Posterior cingulate gyrus (tissue), 11 donors: ENCODE measurements around the gene RPL21.

Experiments
- DNase-seq, 10 donors: peaks; one replicate each; pipeline versions ENCODE4 v3.0.0 to v3.0.0-alpha.2; 2020 to 2021; ENCODE audit warnings: mixed read lengths in 3 of 10
- intact Hi-C: fragments of 100-400 bp; cut with DNase I; formaldehyde crosslinking; loops from one replicate; pipeline ENCODE4 v1.15.1; 2023

Gene RPL21

GRCh38 chr13:27257648-27258253, 6.4 kb downstream of the RPL21 start:
- DNase-seq: no peak
- intact Hi-C loops: no loop called here

DNA sequence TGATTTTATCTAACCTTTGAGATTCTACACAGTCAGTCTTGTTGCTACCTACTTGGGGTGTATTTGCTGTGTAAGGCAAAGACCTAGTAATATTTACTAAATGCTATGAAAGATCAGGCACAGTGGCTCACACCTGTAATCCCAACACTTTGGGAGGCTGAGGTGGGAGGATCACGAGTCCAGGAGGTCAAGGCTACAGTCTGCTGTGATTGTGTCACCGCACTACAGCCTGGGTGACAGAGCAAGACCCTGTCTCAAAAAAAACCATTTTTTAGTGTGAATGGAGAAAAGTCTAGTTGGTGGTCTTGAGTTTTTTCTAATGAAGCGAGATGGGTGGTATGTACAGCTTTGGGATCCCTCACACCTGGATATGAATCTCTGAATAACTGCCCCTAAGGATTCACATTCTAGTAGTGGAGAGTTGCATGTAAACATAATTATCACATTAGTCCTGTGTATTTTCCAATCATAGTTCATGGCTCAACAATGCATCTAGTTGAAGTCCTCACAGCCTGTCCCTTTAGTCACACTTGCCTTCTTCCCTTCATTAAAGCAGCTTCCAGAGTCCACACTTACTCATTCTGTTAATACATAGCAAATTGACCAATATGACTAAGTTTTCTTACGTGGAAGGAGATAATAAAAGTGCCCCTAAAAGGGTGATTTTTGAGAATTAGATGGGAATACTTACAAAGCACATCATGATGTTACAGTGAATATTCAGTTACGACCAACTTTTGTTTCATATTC, 7.5 kb downstream of the RPL21 start:
- DNase-seq: no peak
- intact Hi-C loops: no loop called here

GRCh38 chr13:27259831-27260230, 8.5 kb downstream of the RPL21 start:
- no peak for DNase-seq
- intact Hi-C loops: no loop called here

- intact Hi-C loops: no loop called here
- DNase-seq: no peak
Measured at GRCh38 chr13:27261396-27261795, 10.0 kb downstream of the RPL21 start.

GRCh38 chr13:27263438-27263837, 12.1 kb downstream of the RPL21 start:
- intact Hi-C loops: no loop called here
- no peak for DNase-seq

DNA sequence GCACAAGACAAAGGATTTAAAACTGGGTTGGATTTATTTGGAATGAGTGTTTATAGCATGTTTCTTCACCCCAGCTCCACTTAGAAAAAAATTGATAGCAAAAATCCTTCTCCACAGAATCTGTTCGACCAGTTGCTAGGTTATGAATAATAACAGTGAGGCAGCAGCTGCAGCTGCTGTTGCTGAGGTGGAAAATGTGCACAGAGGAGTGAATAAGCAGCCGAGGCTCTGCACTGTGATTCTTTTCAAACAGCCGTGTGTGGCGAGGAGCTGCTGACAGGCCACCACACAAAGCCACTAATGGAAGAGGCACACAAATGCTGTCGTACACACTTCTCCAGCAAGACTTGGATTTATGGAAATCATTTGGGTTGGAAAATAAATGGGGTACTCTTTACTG, 12.8 kb downstream of the RPL21 start:
- intact Hi-C loops: no loop called here
- peak in 3 of 10 donors; percentile 42 to 89 (median 43) for DNase-seq

GRCh38 chr13:27264648-27265047, 13.3 kb downstream of the RPL21 start:
- DNase-seq: no peak
- intact Hi-C loops: no loop called here

- no peak for DNase-seq
- intact Hi-C loops: no loop called here
Measured at GRCh38 chr13:27266917-27267316, 15.6 kb downstream of the RPL21 start.

DNA sequence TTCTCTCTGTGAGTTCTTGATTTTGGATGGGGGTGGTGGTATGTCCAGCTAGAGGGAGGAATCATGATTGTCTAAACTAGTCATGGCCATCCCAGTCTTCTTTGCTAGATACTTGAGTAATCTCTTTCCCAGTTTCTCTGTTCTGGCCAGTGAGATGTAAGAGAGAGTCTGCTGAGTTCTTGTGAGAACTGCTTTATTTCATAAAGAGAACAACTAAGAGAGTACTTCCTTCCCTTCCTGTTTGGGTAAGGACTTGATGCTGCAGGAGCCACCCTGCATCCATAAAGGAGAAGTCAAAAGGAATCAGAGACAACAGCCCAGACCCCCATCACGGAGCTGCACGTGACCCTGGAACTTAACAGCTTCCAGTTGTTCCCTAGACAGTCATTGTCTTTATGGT, 16.2 kb downstream of the RPL21 start:
- DNase-seq: no peak
- intact Hi-C loops: no loop called here

DNA sequence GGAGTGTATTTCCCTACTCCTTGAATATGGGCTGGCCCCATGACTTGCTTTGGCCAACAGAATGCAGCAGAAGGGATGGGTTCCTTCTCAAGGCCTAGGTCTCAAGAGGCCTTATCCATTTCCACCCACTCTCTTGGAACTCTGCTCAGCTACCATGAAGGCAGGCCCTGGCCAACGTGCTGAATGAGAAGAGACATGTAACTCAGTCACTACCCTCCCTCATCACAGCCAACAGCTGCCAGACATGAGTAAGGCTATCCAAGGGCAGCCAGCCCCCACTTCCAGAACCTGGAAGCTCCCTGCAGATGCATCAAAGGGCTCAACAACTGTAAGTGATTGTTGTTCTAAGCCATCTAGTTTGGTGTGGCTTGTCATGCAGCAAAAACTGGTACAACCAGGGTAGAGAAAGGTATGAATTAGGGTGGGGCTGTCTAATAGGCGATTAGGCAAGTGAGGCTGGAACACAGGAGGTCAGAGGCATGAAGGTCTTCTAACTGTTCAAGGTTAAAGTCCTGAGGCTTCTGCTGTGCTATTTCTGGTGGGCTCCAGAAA, 17.8 kb downstream of the RPL21 start:
- intact Hi-C loops: no loop called here
- peak in 1 of 10 donors; percentile 25 for DNase-seq

GRCh38 chr13:27270594-27271520, 19.5 kb downstream of the RPL21 start, which contains the start of gene RASL11A:
RASL11A (plus strand) TSS chr13:27270830; CDS start chr13:27270945, 115 bp downstream.
- DNase-seq: peak; percentile 73 to 98 (median 82)

DNA sequence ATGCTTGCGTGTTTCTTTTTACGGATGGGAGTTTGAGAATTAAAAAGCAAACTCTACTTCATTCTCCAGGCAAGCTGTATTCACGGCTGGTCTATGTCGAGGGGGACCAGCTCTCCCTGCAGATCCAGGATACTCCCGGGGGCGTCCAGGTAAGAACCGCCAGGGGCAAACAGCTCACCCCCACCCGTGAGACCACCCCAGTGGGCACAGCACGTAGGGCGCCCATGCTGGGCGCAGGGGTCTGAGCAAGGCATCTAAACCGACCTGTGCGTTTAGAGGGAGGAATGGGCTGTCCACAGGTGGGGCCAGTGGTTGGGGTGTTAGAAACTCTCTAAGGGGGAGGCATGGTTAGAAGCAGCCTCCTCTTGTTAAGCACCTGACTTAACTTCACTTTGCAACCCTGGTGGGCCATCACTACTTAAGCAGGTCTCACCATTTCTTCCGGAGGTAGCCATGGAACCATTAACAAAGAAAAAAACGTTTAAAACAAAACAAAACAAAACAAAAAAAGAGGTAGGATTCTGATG, 20.3 kb downstream of the RPL21 start:
- DNase-seq: no peak
- intact Hi-C loops: loop anchor here (2.0 to 5.0 kb wide), 3 partner anchors 21 to 99 kb away; partner anchors contain the start of genes RPL21 and USP12

More at GRCh38 chr13:27270594-27271520, 19.5 kb downstream of the RPL21 start, which contains the start of gene RASL11A:
- intact Hi-C loops: loop anchor here (2.0 to 5.0 kb wide), 3 partner anchors 20 to 99 kb away; partner anchors contain the start of genes RPL21 and USP12

DNA sequence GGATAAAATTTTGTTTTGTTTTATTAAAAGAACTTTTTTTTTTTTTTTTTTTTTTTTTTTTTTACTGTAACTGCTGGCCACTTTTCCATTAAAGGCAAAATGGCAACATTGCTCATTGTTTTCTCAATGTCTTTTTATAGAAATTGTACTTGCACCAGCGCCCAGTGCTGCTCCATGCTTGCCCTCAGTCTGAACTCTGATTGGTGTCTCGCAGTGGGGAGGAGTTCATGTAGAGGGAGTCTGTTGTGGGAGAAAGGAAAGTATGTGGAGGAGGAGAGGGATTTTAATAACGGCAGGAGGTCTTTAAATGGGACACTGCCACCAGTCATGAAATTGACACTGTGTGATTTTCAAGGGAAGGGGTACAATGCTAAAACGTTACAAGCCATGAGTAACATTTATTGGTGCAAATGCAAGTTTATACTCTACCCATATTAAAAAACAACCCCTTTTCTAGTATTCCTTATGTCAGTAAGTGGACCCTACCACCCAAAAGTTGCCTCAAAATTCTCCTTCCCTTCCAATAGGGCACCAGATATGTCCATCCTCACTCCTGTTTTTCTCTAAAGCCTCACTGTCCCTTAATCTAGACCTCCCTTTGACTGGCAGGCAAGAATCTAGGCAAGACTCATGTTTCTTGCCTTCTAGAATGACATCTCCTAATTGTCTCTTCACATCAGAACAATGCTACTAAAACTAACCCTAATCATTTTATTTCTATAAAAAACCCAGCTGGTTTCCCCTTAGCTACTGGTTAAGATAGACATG, 22.5 kb downstream of the RPL21 start:
- intact Hi-C loops: loop anchor here (5.0 kb wide), 2 partner anchors 83 to 102 kb away; partner anchors contain the start of gene USP12
- no peak for DNase-seq

DNA sequence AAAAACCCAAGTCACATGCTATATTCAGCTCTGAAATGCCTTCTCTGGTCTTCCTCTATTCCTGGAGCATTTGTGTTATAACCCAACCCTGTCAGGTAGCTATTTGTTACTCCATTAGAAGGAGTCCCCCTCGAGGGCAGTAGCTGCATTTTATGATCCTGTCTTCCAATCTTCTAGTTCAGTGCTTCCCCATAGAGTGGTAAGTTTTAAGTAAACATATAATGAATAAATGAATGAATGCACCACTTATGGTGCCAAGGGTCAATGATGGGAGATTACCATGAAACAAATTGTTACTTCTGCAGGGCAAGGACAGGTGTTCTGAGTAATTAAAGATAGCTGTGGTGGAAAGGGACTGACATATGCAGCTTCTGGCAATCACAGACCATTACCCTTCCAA, 23.3 kb downstream of the RPL21 start:
- DNase-seq: no peak
- intact Hi-C loops: loop anchor here (5.0 kb wide), 2 partner anchors 83 to 102 kb away; partner anchors contain the start of gene USP12

DNA sequence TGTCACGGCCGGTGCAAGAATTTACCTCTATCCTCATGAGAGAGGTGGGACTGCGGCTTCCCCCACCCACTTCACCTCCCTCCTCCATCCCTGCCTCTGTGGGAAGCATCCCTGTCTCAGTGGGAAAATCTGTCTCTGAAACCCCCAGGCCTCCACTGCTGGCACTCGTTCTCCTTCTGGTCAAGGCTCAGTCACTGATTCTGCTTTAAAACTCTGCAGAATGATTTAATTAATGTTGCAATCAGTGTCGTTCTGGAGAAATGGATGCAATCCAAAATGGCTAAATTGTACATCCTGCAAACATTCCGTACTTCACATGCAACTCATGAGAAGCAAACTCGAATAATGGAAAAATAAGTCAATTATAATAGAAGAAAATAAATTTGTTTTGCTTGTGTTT, 24.8 kb downstream of the RPL21 start:
- DNase-seq: no peak
- intact Hi-C loops: no loop called here

DNA sequence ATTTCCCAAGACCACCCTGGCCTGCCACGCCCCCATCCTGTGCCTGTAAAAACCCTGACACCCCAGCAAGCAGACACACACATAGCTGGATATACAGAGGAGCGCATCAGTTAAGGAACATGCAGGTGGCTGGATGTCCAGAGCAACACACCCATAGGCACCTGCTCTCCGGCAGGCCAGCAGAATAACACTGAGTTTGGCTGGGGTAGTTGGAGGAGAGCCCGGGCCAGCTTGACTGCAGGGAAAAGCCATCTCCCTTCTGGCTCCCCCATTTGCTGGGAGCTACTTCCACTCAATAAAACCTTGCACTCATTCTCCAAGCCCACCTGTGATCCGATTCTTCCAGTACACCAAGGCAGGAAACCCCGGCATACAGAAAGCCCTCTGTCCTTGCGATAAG, 28.1 kb downstream of the RPL21 start:
- intact Hi-C loops: no loop called here
- no peak for DNase-seq

- intact Hi-C loops: loop anchor here (5.0 kb wide), 1 partner anchor 293 kb away; no protein-coding TSS in a partner anchor
- no peak for DNase-seq
Measured at GRCh38 chr13:27280009-27280656, 28.8 kb downstream of the RPL21 start.

DNA sequence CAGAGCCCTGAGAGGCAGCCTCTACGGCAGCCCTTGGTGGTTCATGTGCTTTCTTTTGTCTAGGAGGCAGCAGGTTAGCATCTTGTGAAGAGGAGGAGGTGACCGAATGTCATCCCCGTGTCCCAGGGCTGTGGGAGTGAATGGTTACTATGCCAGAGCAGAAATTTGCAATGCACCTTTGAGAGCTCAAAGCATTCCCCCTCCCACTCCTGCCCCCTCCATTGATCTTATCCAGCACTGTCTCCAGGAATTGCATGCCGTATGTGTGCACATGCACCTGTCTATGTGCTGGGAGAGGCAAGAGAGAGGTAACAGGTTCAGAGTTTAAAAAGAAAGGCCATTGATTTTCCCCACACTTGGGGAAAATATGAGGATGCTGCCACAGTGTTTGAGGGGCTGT, 29.5 kb downstream of the RPL21 start:
- intact Hi-C loops: loop anchor here (5.0 kb wide), 1 partner anchor 294 kb away; no protein-coding TSS in a partner anchor

DNA sequence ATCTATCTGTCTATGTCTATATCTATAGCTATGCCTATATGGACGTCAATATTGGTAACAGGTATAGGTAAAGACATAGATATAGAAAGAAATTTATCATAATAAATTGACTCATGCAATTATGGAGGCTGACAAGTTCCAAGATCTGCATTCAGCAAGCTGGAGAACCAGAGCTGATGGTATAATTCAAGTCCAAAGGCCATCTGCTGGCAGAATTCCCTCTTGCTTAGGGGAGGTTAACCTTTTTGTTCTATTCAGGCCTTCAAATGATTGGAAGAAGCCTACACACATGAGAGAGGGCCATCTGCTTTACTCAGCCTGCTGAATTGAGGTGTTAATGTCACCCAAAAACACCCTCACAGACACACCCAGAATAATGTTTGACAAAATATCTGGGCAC, 30.1 kb downstream of the RPL21 start:
- intact Hi-C loops: loop anchor here (5.0 kb wide), 1 partner anchor 294 kb away; no protein-coding TSS in a partner anchor

More for the DNA sequence above, 29.5 kb downstream of the RPL21 start:
- DNase-seq: no peak

More for the DNA sequence above, 30.1 kb downstream of the RPL21 start:
- DNase-seq: no peak
